GM19328 (cell line): ENCODE measurements around the gene NT5C1A.

ENCODE experiments used
- ATAC-seq: cut with Tn5 transposase; IDR thresholded peaks from one replicate; pipeline ENCODE4 v1.9.1; 2021; ENCODE audit warnings: mild to moderate bottlenecking, moderate library complexity; ENCODE audit not compliant: unreplicated experiment

Gene NT5C1A

DNA sequence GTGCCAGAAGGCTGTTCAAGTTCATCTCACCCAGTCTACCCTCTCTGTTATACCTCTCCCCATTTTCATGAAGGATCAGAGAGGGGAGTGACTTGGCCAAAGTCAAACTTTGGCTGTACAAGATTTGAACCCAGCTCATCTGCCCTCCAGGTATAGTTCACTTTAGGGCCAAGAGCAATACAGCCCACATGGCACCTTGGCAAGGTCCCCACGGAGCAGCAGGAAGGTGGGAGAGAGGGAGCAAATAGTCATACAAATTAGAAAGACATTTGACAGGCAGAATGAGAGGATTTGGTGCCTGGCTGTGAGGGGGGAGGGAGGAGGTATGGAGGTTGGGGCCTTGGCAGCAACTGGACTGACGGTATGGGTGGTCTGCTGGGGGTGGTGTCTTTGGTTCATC is 18.3 kb upstream of the NT5C1A start:
- ATAC-seq = no peak

DNA sequence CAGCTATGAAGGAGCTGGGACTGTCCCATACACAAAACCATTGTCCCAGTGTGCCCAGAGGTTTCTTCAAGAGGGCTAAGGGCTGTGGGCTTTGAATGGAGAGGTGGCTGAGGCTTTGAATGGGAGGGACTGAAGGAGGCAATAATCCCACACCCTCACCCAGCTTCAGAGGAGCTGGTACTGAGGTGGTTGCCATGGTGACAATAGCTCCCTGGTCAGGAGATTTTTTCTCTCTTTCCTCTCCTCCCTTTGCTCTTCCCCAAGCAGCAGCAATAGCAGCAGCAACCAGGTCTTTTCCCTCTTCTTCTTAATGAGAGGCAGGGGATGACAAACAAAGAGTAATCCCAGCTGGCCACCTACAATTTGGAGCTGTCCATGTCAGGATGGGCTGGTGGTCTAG is 17.7 kb upstream of the NT5C1A start:
- ATAC-seq = no peak

DNA sequence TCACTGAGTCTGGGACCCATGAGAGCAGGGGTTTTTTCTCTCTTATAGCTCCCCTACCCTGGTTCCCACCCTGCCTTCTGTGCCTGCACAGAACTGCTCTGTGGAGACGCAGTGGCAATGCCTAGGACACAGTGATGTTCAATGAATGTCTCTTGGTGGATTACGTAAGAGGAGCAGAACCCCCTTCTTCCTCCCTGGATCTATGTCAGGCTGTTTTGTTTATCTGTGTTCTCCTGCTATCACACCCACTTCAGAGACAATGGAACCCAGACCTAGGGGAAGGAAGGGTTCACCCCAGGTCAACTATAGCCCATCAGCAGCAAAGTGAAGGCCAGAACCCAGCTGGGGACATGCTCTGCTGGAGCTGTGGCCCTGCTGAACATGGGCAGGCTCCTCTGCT is 17.3 kb upstream of the NT5C1A start:
- ATAC-seq = no peak

- no peak for ATAC-seq
These were observed 16.8 kb upstream of the NT5C1A start for GRCh38 chr1:39688706-39689105.

GRCh38 chr1:39687243-39687642 is 15.3 kb upstream of the NT5C1A start:
- no peak for ATAC-seq

- no peak for ATAC-seq
These were observed 13.2 kb upstream of the NT5C1A start for GRCh38 chr1:39685071-39685470.

DNA sequence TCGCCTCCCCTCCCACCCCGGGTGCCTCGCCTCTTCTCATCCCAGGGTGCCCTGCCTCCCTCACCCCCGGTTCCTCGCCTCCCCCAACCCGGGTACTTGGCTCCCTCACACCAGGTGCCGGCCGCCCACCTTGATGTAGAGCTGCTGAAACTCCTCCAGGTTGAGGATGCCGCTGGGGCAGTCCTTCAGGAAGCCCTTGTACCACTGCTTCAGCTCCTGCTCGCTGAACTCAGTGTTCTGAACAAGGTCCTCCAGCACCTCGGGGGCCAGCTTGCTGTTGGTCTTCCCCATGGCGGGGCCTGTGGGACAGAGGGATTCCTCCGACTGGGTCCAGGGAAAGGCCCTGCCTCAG is 12.4 kb upstream of the NT5C1A start:
- ATAC-seq = no peak

- ATAC-seq = no peak
These were observed 11.8 kb upstream of the NT5C1A start for GRCh38 chr1:39683591-39684312.

- ATAC-seq = no peak
These were observed 10.1 kb upstream of the NT5C1A start for GRCh38 chr1:39681999-39682398.

DNA sequence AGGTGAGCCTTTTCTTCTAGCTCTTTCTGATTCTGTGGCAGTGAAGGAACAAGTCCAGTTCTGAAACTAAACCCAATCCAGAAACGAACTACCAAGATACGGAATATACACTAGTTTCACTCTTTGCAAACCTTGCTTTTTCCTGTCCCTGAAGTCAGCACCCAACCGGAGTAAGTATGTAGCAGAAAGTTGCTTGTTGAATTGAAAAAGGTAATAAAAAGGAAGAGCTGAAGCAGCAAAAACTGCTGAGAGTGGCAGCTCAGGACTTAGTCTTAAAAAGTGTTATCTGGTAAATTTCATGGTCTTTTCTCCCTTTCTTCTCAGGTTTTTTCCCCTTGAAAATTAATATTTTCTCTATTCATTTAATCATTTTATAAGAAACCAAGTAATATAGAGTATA is 9.4 kb upstream of the NT5C1A start:
- ATAC-seq = no peak

DNA sequence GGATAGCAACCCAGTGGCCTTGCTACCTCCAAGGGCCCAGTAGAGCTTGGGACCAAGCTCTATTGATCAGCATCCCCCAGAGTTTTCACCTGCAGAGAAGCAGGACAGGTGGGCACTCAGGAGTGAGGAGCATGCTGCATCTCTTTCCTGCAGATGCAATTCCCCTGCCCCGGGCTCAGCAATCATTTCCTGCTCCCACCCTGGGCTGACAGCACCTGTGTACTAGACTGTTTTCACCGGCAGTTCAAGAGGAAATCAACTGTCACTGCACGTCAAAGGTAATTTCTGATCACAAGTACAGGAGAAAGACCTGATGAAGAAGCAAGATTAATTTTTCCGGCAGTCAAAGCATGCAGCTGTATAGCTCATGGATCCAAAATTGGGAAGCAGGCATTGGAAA is 8.8 kb upstream of the NT5C1A start:
- no peak for ATAC-seq

- ATAC-seq = no peak
These were observed 7.9 kb upstream of the NT5C1A start for GRCh38 chr1:39679821-39680220.

DNA sequence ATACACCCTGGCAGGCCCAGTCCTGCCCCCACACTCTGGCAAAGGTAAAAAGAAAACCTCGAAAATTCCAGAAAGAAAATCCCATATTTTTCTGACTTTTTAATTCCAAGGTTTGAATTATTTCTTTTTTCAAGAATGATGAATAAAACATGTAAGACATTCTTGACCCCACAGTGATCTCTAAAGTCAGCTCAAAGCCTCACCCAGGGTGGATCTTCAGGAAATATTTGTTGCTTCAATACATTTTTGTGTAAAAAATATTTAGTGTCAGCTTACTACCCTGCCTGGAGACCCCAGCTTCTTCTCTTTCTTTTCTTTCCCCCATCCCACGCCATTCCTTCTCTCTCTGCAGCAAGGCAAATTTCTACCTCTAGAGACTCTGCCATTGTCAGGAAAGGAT is 7.0 kb upstream of the NT5C1A start:
- ATAC-seq = no peak

GRCh38 chr1:39677645-39678044 is 5.7 kb upstream of the NT5C1A start:
- ATAC-seq = no peak

GRCh38 chr1:39676948-39677548 is 5.1 kb upstream of the NT5C1A start:
- ATAC-seq = no peak

- no peak for ATAC-seq
These were observed 3.3 kb upstream of the NT5C1A start for GRCh38 chr1:39675220-39675619.

DNA sequence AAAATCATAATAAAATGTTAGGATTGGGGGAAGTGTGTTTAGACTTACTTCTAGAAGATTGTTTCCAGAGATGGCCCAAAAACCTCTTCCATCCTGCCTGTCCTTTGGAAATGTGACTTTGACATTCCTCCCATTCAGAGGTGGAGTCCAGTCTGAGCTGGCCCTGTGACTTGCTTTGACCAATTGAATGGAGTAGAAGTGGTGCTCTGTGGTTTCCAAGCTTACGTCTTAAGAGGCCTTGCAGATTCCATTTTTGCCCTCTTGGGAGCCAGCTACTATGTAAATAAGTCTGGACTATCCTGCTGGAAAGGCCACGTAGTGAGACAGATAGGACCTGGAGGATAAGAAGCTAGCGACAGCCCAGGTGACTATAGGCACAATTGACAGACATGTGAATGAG is 1.3 kb upstream of the NT5C1A start:
- no peak for ATAC-seq

DNA sequence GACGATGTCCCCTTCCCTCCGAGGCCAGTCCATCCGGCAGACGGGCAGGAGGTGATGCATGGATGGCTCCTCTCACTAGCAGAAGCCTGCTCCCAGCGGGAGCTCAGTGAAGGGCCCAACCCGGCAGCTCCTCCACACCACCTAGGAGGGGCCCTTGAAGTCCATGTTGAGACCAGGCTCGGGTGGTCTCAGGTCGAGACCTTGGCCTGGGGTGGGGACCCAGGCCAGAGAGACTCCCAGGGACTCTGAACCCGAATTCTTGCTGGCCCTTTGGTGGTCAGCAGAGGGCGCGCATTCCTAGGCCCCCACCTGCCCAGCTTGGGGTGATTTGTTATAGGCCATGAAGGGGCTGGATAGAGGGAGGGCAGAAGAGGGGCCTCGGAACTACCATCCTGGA is 642 bp upstream of the NT5C1A start:
- no peak for ATAC-seq

DNA sequence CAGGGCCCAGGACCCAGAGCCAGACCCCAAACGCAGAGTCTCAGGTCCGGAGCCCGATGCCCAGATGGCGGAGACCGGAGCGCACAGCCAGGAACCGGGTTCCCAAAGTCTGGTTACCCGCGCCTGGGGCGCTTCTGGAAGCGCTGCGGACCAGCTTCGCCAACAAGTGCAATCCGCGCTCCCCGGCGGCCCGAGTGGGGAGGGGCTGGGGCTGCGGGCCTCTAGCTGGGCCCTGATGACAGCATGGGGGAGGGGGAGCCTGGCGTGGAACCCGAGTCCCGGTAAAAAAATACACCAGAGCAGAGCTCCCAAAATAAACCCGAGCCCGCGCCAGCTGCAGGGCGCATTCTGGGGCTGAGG is 494 bp downstream of the NT5C1A start:
- no peak for ATAC-seq

DNA sequence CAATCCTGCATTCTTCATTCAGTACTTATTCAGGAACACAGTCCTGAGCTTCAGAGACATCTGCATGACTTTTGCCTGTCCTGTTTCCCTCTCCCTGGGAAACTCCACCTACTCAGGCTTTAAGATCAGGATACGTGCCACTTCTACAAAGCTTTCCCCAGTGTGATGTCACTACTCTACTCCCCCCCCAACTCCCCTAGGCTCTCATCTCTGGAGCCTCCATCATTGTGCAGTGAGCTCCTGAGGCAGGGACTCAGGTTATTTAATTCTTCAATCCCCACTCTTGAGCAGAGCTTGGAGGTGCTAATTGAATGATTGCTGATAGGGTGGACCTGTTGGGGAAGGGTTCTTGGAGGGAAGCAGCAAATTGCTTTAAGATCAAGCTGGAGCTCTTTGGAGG is 1.2 kb downstream of the NT5C1A start:
- ATAC-seq = no peak

- ATAC-seq = no peak
These were observed 3.0 kb downstream of the NT5C1A start for GRCh38 chr1:39668894-39669293.

GRCh38 chr1:39668111-39668510 is 3.8 kb downstream of the NT5C1A start:
- ATAC-seq = no peak

DNA sequence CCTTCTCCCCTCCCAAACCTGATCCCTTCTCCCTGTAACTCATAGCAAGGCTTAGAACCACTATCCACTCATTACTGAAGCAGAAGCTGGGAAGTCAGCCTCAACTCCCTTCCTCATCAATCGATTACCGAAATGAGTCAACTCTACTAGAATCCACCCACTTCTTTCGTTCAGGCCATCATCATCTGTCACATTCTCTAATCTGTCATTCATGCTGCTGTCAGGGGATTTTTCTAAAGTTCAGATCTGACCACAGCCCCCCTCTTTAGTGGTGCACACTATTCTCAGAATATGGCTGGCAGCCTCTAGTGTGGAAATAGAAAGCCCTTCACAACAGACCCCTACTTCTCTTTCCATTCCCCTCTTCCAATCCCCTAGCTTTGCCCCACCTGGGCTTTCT is 5.1 kb downstream of the NT5C1A start:
- ATAC-seq = peak; percentile 55
